H9 (cell line): Measurements from ENCODE around the gene MRGPRG. TPM values are rescaled to one million over a fixed set of nuclear protein-coding genes. Genes with fewer than 3 reads are reported as not detected.

Source experiments
- DNase-seq: peaks from one replicate; pipeline ENCODE4 v3.0.0-alpha.2; 2017
- H2AFZ ChIP-seq: one replicate; pipeline ENCODE4 v1.6.1; 2013; ENCODE audit warnings: mild to moderate bottlenecking, low read length, control low read depth, moderate library complexity
- H2AK5ac ChIP-seq: 2 replicates; pipeline ENCODE4 v1.6.1; 2013; ENCODE audit warnings: low read length, control low read depth, mixed read lengths; ENCODE audit not compliant: insufficient read length
- H2BK120ac ChIP-seq: one replicate; pipeline ENCODE4 v1.6.1; 2013; ENCODE audit warnings: low read depth, mild to moderate bottlenecking, low read length, control low read depth, inconsistent platforms; ENCODE audit not compliant: poor library complexity, severe bottlenecking
- H2BK12ac ChIP-seq: 2 replicates; pipeline ENCODE4 v1.6.1; 2013; ENCODE audit warnings: low read length, control low read depth, mixed read lengths, low read depth; ENCODE audit not compliant: insufficient read length
- H2BK15ac ChIP-seq: 2 replicates; pipeline ENCODE4 v1.6.1; 2013; ENCODE audit warnings: low read depth, low read length, control low read depth
- H2BK20ac ChIP-seq: one replicate; pipeline ENCODE4 v1.6.1; 2013; ENCODE audit warnings: low read depth, mild to moderate bottlenecking, low read length, control low read depth, inconsistent platforms; ENCODE audit not compliant: poor library complexity, severe bottlenecking
- H2BK5ac ChIP-seq: 2 replicates; pipeline ENCODE4 v1.6.1; 2013; ENCODE audit warnings: low read length, control low read depth, mixed read lengths; ENCODE audit not compliant: insufficient read length
- H3K14ac ChIP-seq: 2 replicates; pipeline ENCODE4 v1.6.1; 2013; ENCODE audit warnings: low read length, control low read depth; ENCODE audit not compliant: insufficient read depth
- H3K18ac ChIP-seq: 2 replicates; pipeline ENCODE4 v1.6.1; 2013; ENCODE audit warnings: low read depth, mild to moderate bottlenecking, mixed read lengths, low read length, control low read depth; ENCODE audit not compliant: insufficient read length
- H3K23ac ChIP-seq: 2 replicates; pipeline ENCODE4 v1.6.1; 2013; ENCODE audit warnings: low read length, control low read depth, mixed read lengths, low read depth; ENCODE audit not compliant: insufficient read length
- H3K23me2 ChIP-seq: 2 replicates; pipeline ENCODE4 v1.6.1; 2013; ENCODE audit warnings: low read depth, mild to moderate bottlenecking, mixed read lengths, low read length, control low read depth; ENCODE audit not compliant: insufficient read length, poor library complexity, severe bottlenecking
- H3K27ac ChIP-seq: 2 replicates; pipeline ENCODE4 v1.5.1; 2013; ENCODE audit warnings: low read length, control low read depth, mixed read lengths, low read depth; ENCODE audit not compliant: insufficient read length
- H3K27me3 ChIP-seq: 2 replicates; pipeline ENCODE4 v1.6.1; 2013; ENCODE audit warnings: low read length, control low read depth, inconsistent platforms; ENCODE audit not compliant: insufficient read depth
- H3K4ac ChIP-seq: 2 replicates; pipeline ENCODE4 v1.6.1; 2013; ENCODE audit warnings: low read depth, mild to moderate bottlenecking, control low read depth, inconsistent platforms, low read length, moderate library complexity
- H3K4me1 ChIP-seq: 2 replicates; pipeline ENCODE4 v1.6.1; 2013; ENCODE audit warnings: low read length, control low read depth, inconsistent platforms; ENCODE audit not compliant: insufficient read depth
- H3K4me2 ChIP-seq: 2 replicates; pipeline ENCODE4 v1.6.1; 2013; ENCODE audit warnings: low read length, control low read depth, mixed read lengths; ENCODE audit not compliant: insufficient read length, insufficient read depth
- H3K56ac ChIP-seq: 2 replicates; pipeline ENCODE4 v1.6.1; 2013; ENCODE audit warnings: low read depth, mild to moderate bottlenecking, mixed read lengths, low read length, control low read depth; ENCODE audit not compliant: insufficient read length
- H3K79me1 ChIP-seq: 2 replicates; pipeline ENCODE4 v1.6.1; 2013; ENCODE audit warnings: low read depth, mild to moderate bottlenecking, moderate library complexity, low read length, control low read depth, inconsistent platforms; ENCODE audit not compliant: insufficient read depth, poor library complexity, severe bottlenecking
- H3K79me2 ChIP-seq: 2 replicates; pipeline ENCODE4 v1.6.1; 2013; ENCODE audit warnings: low read length, control low read depth, inconsistent platforms; ENCODE audit not compliant: insufficient read depth
- H3K9ac ChIP-seq: 2 replicates; pipeline ENCODE4 v1.6.1; 2013; ENCODE audit warnings: low read length, control low read depth, mixed read lengths; ENCODE audit not compliant: insufficient read length; ENCODE audit errors: extremely low read depth
- H3K9me3 ChIP-seq: one replicate; pipeline ENCODE4 v1.6.1; 2013; ENCODE audit warnings: low read depth, low read length, inconsistent platforms; ENCODE audit not compliant: control insufficient read depth
- H3T11ph ChIP-seq: one replicate; pipeline ENCODE4 v1.6.1; 2013; ENCODE audit warnings: mild to moderate bottlenecking, low read length, control low read depth, inconsistent platforms
- H4K20me1 ChIP-seq: one replicate; pipeline ENCODE4 v1.6.1; 2013; ENCODE audit not compliant: control insufficient read depth, insufficient read length, insufficient read depth
- H4K5ac ChIP-seq: 2 replicates; pipeline ENCODE4 v1.6.1; 2013; ENCODE audit warnings: low read depth, mild to moderate bottlenecking, mixed read lengths, low read length, control low read depth; ENCODE audit not compliant: insufficient read length
- H4K8ac ChIP-seq: replicated peaks from 2 replicates; pipeline ENCODE4 v1.6.1; 2013; ENCODE audit warnings: low read length, control low read depth, mixed read lengths, low read depth; ENCODE audit not compliant: insufficient read length
- H4K91ac ChIP-seq: 2 replicates; pipeline ENCODE4 v1.6.1; 2013; ENCODE audit warnings: low read depth, mild to moderate bottlenecking, moderate library complexity, mixed read lengths, low read length, control low read depth; ENCODE audit not compliant: insufficient read length
- H3K27ac Mint-ChIP-seq, 3 experiments: 2 replicates in 2 of 3; 3 replicates in 1 of 3; pipeline ENCODE4 v1.8.0; 2020 to 2021; ENCODE audit warnings: mixed read lengths in 3 of 3, mild to moderate bottlenecking in 1 of 3, moderate library complexity in 1 of 3
- H3K27me3 Mint-ChIP-seq: 2 replicates; pipeline ENCODE4 v1.8.0; 2021; ENCODE audit warnings: low read depth, mild to moderate bottlenecking, moderate library complexity, mixed read lengths
- H3K36me3 Mint-ChIP-seq, 3 experiments: 2 replicates in 2 of 3; 3 replicates in 1 of 3; pipeline ENCODE4 v1.8.0; 2020 to 2021; ENCODE audit warnings: low read depth in 3 of 3, mixed read lengths in 3 of 3; ENCODE audit not compliant: insufficient read depth in 1 of 3
- H3K4me1 Mint-ChIP-seq, 2 experiments: 2 replicates each; pipeline ENCODE4 v1.8.0; 2020; ENCODE audit warnings: mixed read lengths in 2 of 2
- H3K4me3 Mint-ChIP-seq, 2 experiments: 2 replicates in 1 of 2; 3 replicates in 1 of 2; pipeline ENCODE4 v1.8.0; 2020 to 2021; ENCODE audit warnings: mild to moderate bottlenecking in 2 of 2, mixed read lengths in 2 of 2, moderate library complexity in 1 of 2
- H3K9me3 Mint-ChIP-seq, 2 experiments: 2 replicates in 1 of 2; 3 replicates in 1 of 2; pipeline ENCODE4 v1.8.0; 2020; ENCODE audit warnings: mild to moderate bottlenecking in 2 of 2, mixed read lengths in 2 of 2, moderate library complexity in 1 of 2
- CTCF ChIP-seq: fragments of 200-600 bp; sonication (generic); conservative IDR thresholded peaks from 3 replicates; pipeline ENCODE4 v1.8.0; 2021; ENCODE audit warnings: antibody characterized with exemption, mild to moderate bottlenecking
- WGBS: extraction: QIAGEN DNeasy Blood & Tissue Kit; methylation state at CpG from one replicate; pipeline ENCODE4 v1.1.7; 2013; ENCODE audit warnings: missing lambda C conversion rate, low lambda C conversion rate, mixed read lengths; ENCODE audit not compliant: insufficient read length; ENCODE audit errors: extremely low coverage; 5-methylcytosine and 5-hydroxymethylcytosine counted together
- total RNA-seq: library from RNA; stranded (reverse); gene quantifications from 2 replicates; pipeline ENCODE4 v1.2.1, GENCODE V29; 2021

The MRGPRG gene
- total RNA-seq, 1 experiment from 2014 or later = not detected

- Histone ChIP-seq H2BK5ac (no peak overlapping the region), H2BK15ac (no peak overlapping the region), H3K23ac (no peak overlapping the region), H3K4ac (no peak overlapping the region), H3K27me3 (no peaks in the 10 kb centered on the region), H3K18ac (no peak overlapping the region), H3K23me2 (no peaks in the 10 kb centered on the region), H3K9ac (no peak overlapping the region), H2BK12ac (no peak overlapping the region), H4K8ac (no peak overlapping the region), H3K4me1 (no peaks in the 10 kb centered on the region), H3K27ac (no peak overlapping the region), H3K79me2 (no peaks in the 10 kb centered on the region), H3K4me2 (no peak overlapping the region), H3T11ph (no peak overlapping the region), H3K56ac (no peak overlapping the region), H2AK5ac (no peak overlapping the region), H3K14ac (no peak overlapping the region), H2BK20ac (no peak overlapping the region), H4K5ac (no peak overlapping the region), H3K9me3 (no peaks in the 10 kb centered on the region), H3K79me1 (no peaks in the 10 kb centered on the region), H2AFZ (no peak overlapping the region), H4K91ac (no peak overlapping the region), H2BK120ac (no peak overlapping the region), H4K20me1 (no peaks in the 10 kb centered on the region)
- Mint-ChIP-seq H3K36me3 (no peaks in the 10 kb centered on the region), H3K27ac (peak overlapping the region in 1 of 3 experiments; percentile 48; a peak in 1 of 7 replicates), H3K27me3 (peaks cover 12% of the 10 kb centered on the region), H3K4me1 (peaks cover 19 to 33% of the 10 kb centered on the region in 2 experiments), H3K9me3 (no peaks in the 10 kb centered on the region), H3K4me3 (no peak overlapping the region)
- peak; percentile 34; the same call in 2 of the 3 replicates for TF ChIP-seq CTCF
- DNase-seq = no peak
- no CpG with 5 or more reads among the region's 21 CpGs for WGBS
Measured at GRCh38 chr11:3224401-3225057, 5.9 kb upstream of the MRGPRG start.
